Measurements from ENCODE around the gene LSG1. TPM values are rescaled to one million over a fixed set of nuclear protein-coding genes. Genes with fewer than 3 reads are reported as not detected.

LSG1 gene
- total RNA-seq, 1 experiment from 2014 or later, result 81.3 TPM

- H3K36me3 ChIP-seq (ENCODE audit: insufficient read depth, low read length, poor library complexity, severe bottlenecking), result no peaks in the 10 kb centered on the region
- DNase-seq (ENCODE audit: low spot score), result no peak
- intact Hi-C loops (cut with micrococcal nuclease; ENCODE audit: unreplicated experiment), result no loop called here
- CTCF ChIA-PET, result no interaction called here
- no TSS peak for BruUV-seq (replicated peaks)
- H3K27me3 ChIP-seq (replicated peaks; ENCODE audit: insufficient read depth, low read depth, low read length, poor library complexity), result no peaks in the 10 kb centered on the region
- POLR2A ChIA-PET (ENCODE audit: low non-redundant PET), result no interaction called here
- no peaks in the 10 kb centered on the region for H3K9me3 ChIP-seq (ENCODE audit: low read depth, low read length, poor library complexity, severe bottlenecking)
- H3K27ac ChIP-seq (ENCODE audit: low read depth, low read length, poor library complexity, severe bottlenecking), result no peak overlapping the region
- TF ChIP-seq EZH2 (IDR thresholded peaks at IDR 0.05; ENCODE audit: borderline replicate concordance, low read depth, low read length, poor library complexity, severe bottlenecking) (no peak), CTCF (conservative IDR thresholded peaks at IDR 0.05; ENCODE audit: low read depth, low read length) (no peak)
- H3K4me3 ChIP-seq (ENCODE audit: low read depth, low read length, poor library complexity, severe bottlenecking), result no peak overlapping the region
- no peaks in the 10 kb centered on the region for H3K4me1 ChIP-seq (ENCODE audit: insufficient read depth, low read length, poor library complexity, severe bottlenecking)
These were observed 41.5 kb upstream of the LSG1 start for GRCh38 chr3:194713299-194714136.

GRCh38 chr3:194711913-194712312 lies 39.9 kb upstream of the LSG1 start:
- Histone ChIP-seq H3K36me3 (ENCODE audit: insufficient read depth, low read length, poor library complexity, severe bottlenecking) (no peaks in the 10 kb centered on the region), H3K4me3 (ENCODE audit: low read depth, low read length, poor library complexity, severe bottlenecking) (no peak overlapping the region), H3K4me1 (ENCODE audit: insufficient read depth, low read length, poor library complexity, severe bottlenecking) (no peaks in the 10 kb centered on the region), H3K27me3 (replicated peaks; ENCODE audit: insufficient read depth, low read depth, low read length, poor library complexity) (no peaks in the 10 kb centered on the region), H3K9me3 (ENCODE audit: low read depth, low read length, poor library complexity, severe bottlenecking) (no peaks in the 10 kb centered on the region), H3K27ac (ENCODE audit: low read depth, low read length, poor library complexity, severe bottlenecking) (no peak overlapping the region)
- TF ChIP-seq CTCF (conservative IDR thresholded peaks at IDR 0.05; ENCODE audit: low read depth, low read length) (no peak), EZH2 (IDR thresholded peaks at IDR 0.05; ENCODE audit: borderline replicate concordance, low read depth, low read length, poor library complexity, severe bottlenecking) (no peak)
- POLR2A ChIA-PET (ENCODE audit: low non-redundant PET), result no interaction called here
- intact Hi-C loops (cut with micrococcal nuclease; ENCODE audit: unreplicated experiment), result no loop called here
- CTCF ChIA-PET, result no interaction called here
- peak; percentile 81 for DNase-seq (ENCODE audit: low spot score)
- no TSS peak for BruUV-seq (replicated peaks)

- no peaks in the 10 kb centered on the region for H3K9me3 ChIP-seq (ENCODE audit: low read depth, low read length, poor library complexity, severe bottlenecking)
- intact Hi-C loops (cut with micrococcal nuclease; ENCODE audit: unreplicated experiment), result no loop called here
- H3K36me3 ChIP-seq (ENCODE audit: insufficient read depth, low read length, poor library complexity, severe bottlenecking), result no peaks in the 10 kb centered on the region
- no TSS peak for BruUV-seq (replicated peaks)
- TF ChIP-seq CTCF (conservative IDR thresholded peaks at IDR 0.05; ENCODE audit: low read depth, low read length) (no peak), EZH2 (IDR thresholded peaks at IDR 0.05; ENCODE audit: borderline replicate concordance, low read depth, low read length, poor library complexity, severe bottlenecking) (no peak)
- ChIA-PET POLR2A (ENCODE audit: low non-redundant PET) (no interaction called here), CTCF (no interaction called here)
- no peaks in the 10 kb centered on the region for H3K4me1 ChIP-seq (ENCODE audit: insufficient read depth, low read length, poor library complexity, severe bottlenecking)
- no peak overlapping the region for H3K4me3 ChIP-seq (ENCODE audit: low read depth, low read length, poor library complexity, severe bottlenecking)
- no peak for DNase-seq (ENCODE audit: low spot score)
- no peaks in the 10 kb centered on the region for H3K27me3 ChIP-seq (replicated peaks; ENCODE audit: insufficient read depth, low read depth, low read length, poor library complexity)
- H3K27ac ChIP-seq (ENCODE audit: low read depth, low read length, poor library complexity, severe bottlenecking), result no peak overlapping the region
These were observed 39.3 kb upstream of the LSG1 start for GRCh38 chr3:194711286-194711685.
